OCI-LY7 (cell line): ENCODE data around the gene DDX42.

Experiments used
- CTCF ChIP-seq: fragments of 200-600 bp; sonication (generic); conservative IDR thresholded peaks from 2 replicates; pipeline ENCODE4 v1.5.1; 2014; ENCODE audit warnings: mild to moderate bottlenecking, antibody characterized with exemption, low read length, moderate library complexity, mixed read lengths
- EZH2phosphoT487 ChIP-seq: fragments of 200-600 bp; sonication (generic); IDR thresholded peaks from 2 replicates; pipeline ENCODE4 v1.6.1; 2018; ENCODE audit warnings: low read depth, borderline replicate concordance, mild to moderate bottlenecking, mixed run types, antibody characterized with exemption, low read length, moderate library complexity, mixed read lengths

- no peak for TF ChIP-seq CTCF
- no peak for TF ChIP-seq EZH2phosphoT487
Measured at GRCh38 chr17:63751806-63752205, 22.2 kb upstream of the DDX42 start.
